RPMI7951 (cell line): ENCODE measurements around the gene AMELX. TPM values are rescaled to one million over a fixed set of nuclear protein-coding genes. Genes with fewer than 3 reads are reported as not detected.

Experiments used
- DNase-seq: peaks from one replicate; pipeline ENCODE4 v3.0.0-alpha.2; 2012; ENCODE audit warnings: low read depth
- total RNA-seq: library from RNA; depleted of rRNA; stranded (reverse); fragments of >200 nt; shearing (Covaris generic); gene quantifications from 2 replicates; pipeline ENCODE4 v1.2.3, GENCODE V29; 2014; rRNA removed

AMELX gene
- not detected in 2 replicates for total RNA-seq

DNA sequence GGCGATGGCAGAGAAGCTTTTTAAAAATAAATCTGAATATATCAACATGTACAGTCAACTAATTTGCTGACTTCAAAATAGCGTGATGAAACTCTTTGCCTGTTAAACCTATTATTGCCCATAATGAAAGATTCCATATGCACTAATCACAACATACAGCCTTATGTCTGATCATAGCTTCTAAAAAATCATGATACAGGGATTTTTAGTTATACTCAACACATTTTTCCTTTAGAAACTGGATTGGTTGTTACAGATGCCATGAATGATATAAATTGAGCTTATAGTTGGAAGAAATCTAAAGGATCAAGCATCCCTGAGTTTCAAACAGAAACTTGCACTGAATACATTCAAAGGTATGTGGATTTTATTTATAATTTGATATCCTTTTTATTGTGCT is at the start of gene AMELX:
Gene AMELX (plus strand): TSS at position 301 of the 400 bp plus-strand sequence. CDS start 1,376 bp downstream, outside the sequence.
- no peak for DNase-seq

DNA sequence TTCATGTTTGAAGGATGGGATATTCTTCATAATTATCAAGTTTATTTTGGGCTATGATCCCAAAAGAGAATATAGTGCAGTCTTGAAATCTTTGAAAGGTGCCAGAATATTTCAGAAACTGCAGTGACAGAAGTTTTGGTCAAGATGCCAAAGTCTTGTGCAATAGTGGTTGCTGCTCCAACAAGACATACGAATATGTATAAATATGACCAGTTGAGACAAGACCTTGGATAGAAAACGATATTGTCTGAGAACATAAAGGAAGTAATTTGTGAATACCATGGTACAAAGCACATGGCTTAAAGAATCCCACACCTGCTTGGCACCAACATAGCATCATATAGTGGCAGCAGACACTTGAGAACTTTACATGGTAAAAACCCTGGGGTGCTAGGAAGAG is 48.6 kb upstream of the AMELX start:
- DNase-seq: no peak

DNA sequence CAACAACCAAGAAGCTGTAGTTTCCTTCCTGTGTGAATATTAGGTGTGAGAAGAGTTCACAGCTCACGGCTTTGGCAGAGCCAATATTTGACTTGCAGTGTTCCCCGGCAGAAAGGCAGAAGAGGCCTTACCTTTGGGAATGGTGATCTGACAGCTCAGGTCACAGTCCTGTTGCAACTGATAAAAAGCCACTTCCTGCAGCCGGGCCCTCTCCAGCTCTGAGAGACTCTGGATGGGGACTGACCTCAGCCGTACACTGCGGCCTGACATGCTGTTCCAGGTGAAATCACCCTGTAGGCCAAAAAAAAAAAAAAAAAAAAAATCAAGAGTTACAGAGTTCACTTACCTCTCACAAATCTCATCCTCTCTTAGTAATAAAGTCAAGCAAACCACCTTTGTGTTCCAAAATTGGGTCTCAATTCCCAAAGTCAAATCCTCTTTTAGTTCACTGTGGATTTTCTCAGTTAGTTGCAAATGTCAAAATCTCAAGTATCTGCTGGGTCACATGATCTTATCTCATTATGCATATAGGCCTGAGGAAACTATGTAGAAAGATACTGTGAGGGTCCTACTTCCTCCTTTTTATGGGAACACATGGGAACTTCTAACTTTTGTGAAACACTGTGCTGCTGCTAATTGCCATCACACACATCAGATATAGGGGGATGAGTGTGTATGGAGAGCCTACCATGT is 38.6 kb upstream of the AMELX start:
- DNase-seq: no peak

DNA sequence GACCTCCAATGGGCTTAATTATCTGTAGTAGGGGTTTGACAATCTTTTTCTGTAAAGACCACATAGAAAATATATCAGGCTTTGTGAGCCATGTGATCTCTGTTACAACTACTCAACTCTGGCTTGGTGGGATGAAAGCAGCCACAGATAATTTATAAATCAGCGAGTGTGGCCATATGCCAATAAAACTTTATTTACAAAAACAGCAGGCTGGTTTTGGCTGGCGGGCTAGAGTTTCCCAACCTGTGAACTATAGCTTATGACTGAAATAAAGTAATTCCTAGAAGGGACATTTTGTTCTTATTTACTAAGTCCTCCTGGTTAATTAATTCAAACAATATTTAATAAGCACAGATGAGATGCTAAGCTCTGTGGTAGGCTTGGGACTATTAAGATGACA is 35.9 kb upstream of the AMELX start:
- DNase-seq: no peak

DNA sequence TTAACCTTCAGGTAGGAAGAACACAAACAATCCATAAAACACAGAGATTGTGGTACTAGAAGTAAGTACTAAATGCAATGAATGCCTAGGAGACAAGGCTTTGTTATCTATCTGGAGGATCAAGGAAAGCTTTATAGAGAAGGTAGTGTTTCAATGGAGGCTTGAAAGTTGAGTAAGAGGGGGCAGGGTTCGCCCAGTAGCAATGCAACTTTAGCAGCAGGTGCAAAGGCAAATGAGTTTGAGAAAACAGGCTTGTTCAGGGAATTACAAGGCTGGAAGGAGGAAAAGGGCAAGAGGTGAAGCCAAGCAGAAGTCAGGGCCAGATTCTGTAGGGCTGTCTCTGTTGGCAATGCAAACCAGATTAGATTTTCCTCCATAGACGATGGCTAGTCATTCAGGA is 35.5 kb upstream of the AMELX start:
- DNase-seq: no peak

DNA sequence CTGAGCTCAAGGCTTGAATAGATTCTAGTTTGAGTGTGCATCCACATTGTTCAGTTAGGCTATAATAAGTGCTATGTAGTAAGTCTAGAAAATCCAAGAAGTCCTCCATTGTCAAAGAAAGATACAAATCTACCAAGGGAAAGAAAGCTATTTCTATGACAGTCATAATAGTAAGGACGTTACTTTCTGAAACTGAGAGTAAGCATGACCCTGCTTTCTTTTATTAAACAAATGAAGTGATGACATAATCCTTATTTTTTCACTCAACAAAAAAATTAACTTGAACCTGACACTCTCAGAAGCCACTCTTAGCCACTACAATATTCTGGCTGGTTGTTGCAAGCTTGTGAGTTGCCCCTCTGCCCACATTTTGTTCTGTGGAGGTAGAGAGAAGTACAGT is 33.8 kb upstream of the AMELX start:
- no peak for DNase-seq

DNA sequence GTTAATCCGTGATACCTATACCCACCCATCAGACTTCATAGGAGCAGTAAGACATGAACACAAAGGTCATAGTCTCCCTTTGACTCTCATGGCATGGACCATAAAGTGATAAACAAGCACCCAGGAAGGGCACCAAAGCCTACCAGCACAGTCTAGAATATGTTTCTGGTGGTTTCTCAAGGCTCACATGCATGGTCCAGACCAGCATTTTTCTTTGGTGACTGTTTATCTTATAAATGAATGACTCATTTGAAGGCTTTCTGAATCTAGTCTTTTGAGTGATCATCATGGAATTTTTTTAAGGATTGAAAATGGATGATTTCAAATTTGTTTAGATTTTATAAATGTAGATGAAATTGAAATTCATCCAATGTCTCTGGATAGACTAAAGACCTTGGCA is 32.0 kb upstream of the AMELX start:
- DNase-seq: peak; percentile 3

DNA sequence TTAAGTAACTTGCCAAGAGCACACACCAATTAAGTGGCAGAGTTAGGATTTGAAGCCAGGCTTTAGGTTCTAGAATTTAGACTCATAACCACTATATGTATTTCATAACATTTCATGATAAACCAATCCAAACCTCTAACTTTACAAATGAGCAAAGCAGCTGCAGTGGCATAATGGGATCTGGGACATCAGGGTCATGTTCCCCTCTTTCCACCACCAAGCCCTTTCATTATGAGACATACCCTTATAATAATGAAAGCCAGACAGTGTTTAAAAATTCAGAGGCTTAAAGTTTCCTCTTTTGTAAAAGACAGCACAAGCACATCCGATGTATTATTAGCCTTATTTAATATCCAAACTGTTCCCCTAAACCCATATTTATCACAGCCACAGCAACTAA is 28.3 kb upstream of the AMELX start:
- DNase-seq: no peak

DNA sequence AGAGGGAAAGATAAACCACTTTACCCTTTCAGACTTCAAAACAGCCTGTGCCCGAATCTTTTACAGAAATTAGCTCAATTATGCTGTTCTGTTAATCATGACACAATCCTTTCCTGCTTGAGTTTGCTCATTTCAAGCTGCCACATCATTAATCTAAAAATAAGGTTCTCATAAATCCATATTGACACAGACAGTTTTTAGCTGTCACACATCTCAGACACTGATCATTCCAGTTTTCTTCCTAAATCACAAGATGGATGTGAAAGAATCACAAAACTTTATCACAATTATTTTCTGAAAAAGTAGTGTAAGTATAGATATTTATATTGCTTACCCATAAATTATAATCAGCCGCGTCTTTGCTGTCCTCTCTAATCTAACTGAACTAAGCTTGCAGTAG is 27.9 kb upstream of the AMELX start:
- no peak for DNase-seq

DNA sequence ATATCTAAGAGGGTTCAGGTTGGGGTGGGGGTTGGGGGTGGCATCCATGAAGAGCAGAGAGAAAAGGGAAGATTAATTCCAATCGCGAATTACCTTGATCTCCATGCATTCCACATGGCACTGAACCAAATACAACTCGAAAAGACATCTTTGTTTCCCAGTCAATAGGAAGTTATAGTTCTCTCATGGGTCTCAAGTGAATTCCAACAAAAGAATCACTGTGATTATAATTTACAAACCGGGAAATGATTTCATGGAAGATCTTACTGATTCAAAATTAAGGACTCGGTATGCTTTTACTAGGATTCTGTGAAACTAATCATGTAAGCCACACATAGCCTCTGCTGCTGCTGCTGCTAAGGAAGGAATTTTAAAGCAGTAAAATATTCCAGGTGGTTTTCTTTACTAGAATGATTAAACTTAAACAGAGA is 26.6 kb upstream of the AMELX start:
- no peak for DNase-seq

DNA sequence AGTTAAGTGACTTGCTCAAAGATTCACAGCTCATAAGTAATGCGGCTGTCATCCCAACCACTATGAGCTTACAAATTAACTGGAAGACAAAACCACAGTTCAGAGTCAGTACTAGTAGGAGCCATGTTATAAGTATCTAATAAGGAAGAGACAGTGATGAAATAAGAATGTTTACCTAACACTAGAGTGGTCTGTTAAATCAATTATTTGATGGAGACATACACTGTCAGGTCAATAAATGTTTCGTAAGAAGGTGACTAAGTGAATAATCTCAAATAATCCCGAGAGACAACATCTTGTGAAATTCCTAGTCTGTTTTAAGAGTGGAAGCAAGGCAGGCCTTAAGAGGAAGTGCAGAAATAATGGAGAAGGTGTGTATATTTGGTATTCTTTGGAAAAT is 25.8 kb upstream of the AMELX start:
- no peak for DNase-seq

DNA sequence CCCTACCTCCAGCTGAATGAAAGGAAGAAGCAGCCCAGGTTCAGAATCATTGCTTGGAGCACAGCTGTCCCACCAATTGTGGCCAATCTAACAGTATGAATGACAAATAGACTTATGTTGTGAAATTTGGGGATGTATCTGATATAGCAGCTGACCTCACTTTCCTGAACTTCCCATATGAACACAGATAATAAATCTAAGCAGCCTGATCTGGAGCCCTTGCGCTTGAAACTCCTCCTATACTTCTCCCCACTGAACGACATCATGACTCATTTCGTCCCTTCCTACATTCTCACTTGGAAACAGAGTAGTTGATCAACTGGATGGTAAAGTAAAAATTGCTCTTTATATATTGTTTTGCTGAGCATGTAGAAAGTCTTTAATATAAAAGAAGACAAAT is 24.2 kb upstream of the AMELX start:
- DNase-seq: no peak

DNA sequence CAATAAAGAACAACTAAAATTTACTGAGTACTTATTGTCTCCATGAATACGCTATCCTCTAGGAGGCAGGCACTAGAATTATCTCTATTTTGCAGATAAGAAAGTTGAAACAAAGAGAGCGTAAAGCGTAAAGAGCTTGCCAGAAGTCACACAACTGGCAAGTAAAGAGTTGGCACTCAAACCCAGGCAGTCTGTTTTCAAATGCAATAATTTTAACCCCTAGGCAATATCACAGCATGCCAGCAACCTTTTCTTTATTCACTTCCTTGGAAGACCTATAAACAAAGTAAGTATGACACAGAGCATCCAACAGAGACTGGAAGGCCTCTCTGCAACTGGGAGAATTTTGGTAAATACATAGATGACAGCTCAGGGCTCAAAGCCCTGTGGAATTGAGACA is 23.2 kb upstream of the AMELX start:
- no peak for DNase-seq

DNA sequence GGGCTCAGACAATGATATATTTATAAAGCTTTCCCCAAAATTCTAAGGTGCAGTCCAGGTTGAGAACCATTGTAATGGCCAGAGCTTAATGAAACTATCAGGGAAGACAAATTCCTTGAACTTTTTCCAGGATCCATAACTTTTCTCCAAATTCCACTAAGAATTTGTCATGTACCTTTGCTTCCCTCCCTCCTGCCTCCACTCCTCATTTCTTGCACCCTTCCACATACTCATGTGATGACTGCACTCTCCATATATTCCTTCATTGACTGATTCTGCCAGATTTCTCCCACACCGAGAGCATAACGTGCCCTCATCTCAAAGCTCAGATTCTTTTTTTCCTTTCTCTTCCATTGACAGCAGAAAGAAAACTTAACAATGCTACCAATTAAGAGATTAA is 20.9 kb upstream of the AMELX start:
- no peak for DNase-seq

DNA sequence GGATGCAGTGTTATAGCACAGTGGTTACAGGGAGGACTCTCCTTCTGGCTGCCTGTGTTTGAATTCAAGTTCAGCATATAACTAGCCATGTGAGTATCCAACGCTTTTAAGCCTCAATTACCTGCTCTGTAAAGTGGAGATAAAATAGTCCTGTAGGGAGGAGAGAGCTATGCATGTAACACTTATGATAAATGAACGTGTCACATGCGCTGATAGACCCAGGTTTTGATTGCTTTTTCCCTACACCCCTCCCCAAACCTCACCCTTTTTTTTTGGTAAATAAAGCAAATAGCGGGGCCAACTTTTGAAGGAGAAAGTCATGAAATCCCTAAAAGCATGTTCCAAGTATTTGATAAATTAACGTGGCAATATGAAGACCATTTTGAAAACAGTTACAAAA is 20.4 kb upstream of the AMELX start:
- DNase-seq: no peak

DNA sequence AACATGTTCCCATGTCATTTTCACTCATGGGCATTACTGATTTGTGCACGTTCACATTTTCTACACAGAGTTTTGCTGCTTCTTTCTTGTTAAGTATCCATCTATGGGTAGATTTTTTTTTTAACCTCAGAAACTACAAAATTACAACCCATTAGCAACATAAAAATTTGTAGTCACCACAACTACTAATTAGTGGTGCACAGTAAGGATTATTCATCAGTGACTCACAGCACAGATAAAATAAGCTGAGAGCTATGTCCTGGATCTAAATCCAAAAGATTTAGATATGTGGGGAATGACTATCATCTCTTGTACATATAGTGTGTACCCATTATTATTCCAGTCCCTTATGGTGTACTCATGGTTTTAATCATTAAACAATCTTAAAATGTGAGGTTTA is 19.7 kb upstream of the AMELX start:
- DNase-seq: peak; percentile 4

DNA sequence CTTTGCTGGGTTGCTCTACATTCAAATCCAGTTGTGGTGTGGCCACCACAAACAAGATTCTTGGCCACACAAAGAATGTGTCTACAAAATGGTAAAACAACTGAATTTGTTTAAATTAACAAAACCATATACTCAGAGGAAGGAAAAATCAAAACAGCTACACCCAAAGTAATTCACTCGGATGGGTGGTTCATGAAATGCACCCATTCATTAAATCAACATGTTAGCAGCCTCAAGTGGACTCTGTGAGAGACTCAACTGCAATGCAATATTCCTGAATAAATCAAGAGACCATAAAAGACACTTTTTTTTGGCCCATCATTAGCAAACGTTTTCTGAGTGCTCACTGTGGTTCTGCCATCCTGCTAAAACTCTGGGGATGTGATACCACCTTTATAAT is 11.2 kb upstream of the AMELX start:
- DNase-seq: no peak

DNA sequence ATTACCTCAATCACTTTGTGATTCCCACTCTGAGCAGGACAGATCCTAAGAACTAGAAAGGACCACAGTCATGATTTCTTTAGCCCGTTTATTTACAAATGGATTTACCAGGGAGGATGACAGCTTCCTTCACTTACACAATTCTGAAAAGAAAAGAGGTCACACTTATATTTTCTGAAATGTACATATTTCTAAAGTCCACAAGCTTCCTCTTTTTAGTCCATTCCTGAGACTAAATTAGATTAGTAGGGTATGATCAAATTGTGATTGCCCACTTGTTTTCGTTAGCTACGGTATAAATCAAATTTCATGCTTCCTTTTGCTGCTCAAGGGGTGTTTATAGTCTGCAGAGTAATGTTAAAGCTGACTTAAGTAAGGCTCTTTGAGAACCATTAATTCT is 7.6 kb upstream of the AMELX start:
- DNase-seq: no peak

DNA sequence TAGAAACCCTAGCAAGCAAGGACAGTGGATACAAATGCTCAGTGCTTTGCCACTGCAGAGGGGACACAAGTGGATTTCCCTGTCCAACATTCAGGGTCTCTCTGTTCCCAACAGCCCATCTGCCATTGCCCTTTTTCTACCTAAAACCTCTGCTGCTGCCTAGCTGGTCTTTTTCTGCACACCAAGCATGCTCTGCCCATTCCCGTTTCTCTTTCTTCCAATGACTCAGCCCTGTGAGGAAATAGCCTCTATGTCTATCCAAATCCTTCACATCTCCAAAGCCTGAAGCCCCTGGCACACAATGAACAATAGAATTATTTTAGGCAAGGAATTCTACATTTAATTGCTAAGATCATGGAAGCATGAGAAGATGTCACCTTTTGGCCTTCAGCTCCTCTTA is 5.7 kb upstream of the AMELX start:
- DNase-seq: no peak

DNA sequence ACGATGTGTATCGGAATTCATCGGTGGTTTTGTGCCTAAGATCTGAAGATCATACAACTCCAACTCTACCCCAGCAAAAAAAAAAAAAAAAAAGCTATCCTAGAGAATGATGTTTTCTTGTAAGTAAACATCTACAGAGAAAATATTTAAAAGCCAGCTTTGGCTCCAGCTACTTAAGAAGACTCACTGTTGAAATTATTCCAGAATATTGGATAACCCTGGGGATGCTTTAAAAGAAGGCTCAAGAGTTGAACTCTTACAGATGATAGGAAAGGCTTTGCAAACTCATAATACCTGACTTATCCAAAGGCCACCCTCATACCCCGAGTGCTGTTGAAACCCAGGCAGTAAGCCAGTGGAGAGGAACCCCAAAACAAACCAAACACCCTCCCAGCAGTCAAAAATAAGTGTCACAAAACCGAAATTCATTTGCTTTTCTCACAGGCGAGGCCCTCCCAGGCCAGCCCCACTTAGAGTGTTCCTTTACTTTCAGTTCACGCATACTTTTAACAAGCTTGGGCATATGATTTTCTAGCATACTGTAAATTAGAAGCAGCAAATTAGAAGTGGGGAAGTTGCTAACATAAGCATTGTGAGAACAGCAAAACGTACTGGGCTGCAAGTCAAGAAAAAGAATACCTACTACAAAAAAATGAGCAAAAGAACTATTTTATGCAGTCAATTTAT is 2.7 kb upstream of the AMELX start:
- no peak for DNase-seq

DNA sequence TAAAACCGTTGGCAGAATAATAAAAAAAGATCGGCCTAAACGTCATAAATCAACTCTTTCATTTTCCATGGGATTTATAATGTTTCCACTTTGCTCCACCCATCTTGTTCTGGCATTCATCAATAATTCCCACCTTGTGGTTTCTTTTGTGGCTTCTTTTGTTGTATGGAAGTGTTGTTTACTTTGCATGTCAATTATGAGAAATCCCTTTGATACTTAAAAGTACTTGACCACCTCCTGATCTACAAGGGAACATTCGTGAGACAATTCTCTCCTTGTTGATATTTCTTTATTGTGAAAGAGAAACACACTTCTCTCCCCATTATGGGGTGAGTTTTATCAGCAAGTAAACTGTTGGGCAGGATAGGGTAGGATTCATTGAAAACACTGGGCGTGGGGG is 2.8 kb downstream of the AMELX start:
- DNase-seq: no peak

DNA sequence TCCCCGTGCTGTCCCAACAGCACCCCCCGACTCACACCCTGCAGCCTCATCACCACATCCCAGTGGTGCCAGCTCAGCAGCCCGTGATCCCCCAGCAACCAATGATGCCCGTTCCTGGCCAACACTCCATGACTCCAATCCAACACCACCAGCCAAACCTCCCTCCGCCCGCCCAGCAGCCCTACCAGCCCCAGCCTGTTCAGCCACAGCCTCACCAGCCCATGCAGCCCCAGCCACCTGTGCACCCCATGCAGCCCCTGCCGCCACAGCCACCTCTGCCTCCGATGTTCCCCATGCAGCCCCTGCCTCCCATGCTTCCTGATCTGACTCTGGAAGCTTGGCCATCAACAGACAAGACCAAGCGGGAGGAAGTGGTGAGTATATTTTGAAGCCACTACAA is 5.4 kb downstream of the AMELX start:
- no peak for DNase-seq

DNA sequence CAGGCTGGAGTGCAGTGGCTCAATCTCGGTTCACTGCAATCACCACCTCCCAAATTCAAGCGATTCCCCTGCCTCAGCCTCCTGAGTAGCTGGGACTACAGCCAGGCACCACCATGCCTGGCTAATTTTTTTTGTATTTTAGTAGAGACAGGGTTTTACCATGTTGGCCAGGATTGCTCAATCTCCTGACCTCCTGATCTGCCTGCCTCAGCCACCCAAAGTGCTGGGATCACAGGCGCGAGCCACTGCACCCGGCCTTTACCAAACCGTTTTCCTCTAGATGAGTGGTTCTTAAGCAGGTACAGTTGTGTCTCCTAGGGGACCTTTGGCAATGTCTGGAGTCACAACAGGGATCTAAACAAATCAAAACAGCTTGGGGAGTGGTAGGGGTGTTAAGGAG is 11.6 kb downstream of the AMELX start:
- no peak for DNase-seq

DNA sequence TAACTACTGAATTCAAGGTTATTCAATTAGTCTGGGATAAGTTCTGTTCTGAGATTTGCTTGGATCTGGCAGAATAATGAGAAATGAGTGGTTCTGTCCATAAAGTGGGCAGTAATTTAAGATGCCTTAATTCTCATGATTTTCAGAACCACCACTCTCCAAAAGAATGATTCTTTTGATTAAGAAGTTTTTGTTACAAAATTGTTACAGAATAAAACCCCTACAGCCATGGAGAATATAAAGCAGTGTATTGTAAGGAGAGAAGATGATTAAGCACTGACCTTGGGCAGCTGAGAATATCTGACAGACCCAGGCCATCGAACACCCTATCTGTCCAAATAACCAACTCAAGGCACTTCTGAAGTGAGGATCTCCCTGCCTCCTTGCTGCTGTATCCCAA is 12.4 kb downstream of the AMELX start:
- no peak for DNase-seq
